SK-N-SH (cell line): ENCODE results near the gene ATG3. TPM values are rescaled to one million over a fixed set of nuclear protein-coding genes. Genes with fewer than 3 reads are reported as not detected.
"Not testable (repeated sequence)": the region's sequence is repeated elsewhere in the genome, so short reads cannot be mapped to it uniquely, and the experiment has no call there.

Experiments
- CTCF ChIA-PET: fragments of 300-600, 350-600 bp; formaldehyde crosslinking; extraction: SDS; loops from one replicate; lab custom pipeline; 2021; lab: Yijun Ruan, JAX
- POLR2A ChIA-PET: fragments of 350-600 bp; sonication (Branson Sonifier 250); formaldehyde crosslinking; extraction: SDS; loops from one replicate; lab custom pipeline; 2020; ENCODE audit warnings: antibody characterized with exemption, inconsistent platforms; lab: Yijun Ruan, JAX
- DNase-seq: peaks from one replicate; pipeline ENCODE4 v3.0.0; 2012
- H2AFZ ChIP-seq: fragments of 200-600 bp; sonication (generic); 2 replicates; pipeline ENCODE4 v1.8.1; 2016; ENCODE audit warnings: antibody characterized with exemption, mild to moderate bottlenecking, low read depth
- H3F3A ChIP-seq: fragments of 200-600 bp; sonication (generic); replicated peaks from 2 replicates; pipeline ENCODE3; 2016; ENCODE audit warnings: antibody characterized with exemption, mild to moderate bottlenecking; ENCODE audit not compliant: insufficient read depth
- H3K27ac ChIP-seq, 2 experiments: fragments of 200-500 bp in 1 of 2; fragments of 200-600 bp in 1 of 2; sonication (Bioruptor generic) in 1 of 2; sonication (generic), shearing (Covaris generic) in 1 of 2; 2 replicates each; pipeline versions ENCODE4 v1.5.1 to v1.6.1; 2014 to 2016; ENCODE audit warnings: low read depth in 2 of 2, inconsistent platforms in 1 of 2, low read length in 1 of 2, mild to moderate bottlenecking in 1 of 2, mixed read lengths in 1 of 2
- H3K27me3 ChIP-seq: fragments of 200-600 bp; sonication (generic), shearing (Covaris generic); 2 replicates; pipeline ENCODE4 v1.6.1; 2016; ENCODE audit warnings: mixed run types; ENCODE audit not compliant: insufficient read depth
- H3K36me3 ChIP-seq, 2 experiments: fragments of 200-500 bp in 1 of 2; fragments of 200-600 bp in 1 of 2; sonication (Bioruptor generic) in 1 of 2; sonication (generic) in 1 of 2; replicated peaks in 1 of 2; 2 replicates each; pipeline versions ENCODE3 to v1.5.1; 2014 to 2016; ENCODE audit warnings: low read length in 1 of 2, mild to moderate bottlenecking in 1 of 2; ENCODE audit not compliant: insufficient read depth in 2 of 2, control insufficient read depth in 1 of 2
- H3K4me1 ChIP-seq, 2 experiments: fragments of 200-500 bp in 1 of 2; fragments of 200-600 bp in 1 of 2; sonication (Bioruptor generic) in 1 of 2; sonication (generic), shearing (Covaris generic) in 1 of 2; 2 replicates each; pipeline versions ENCODE4 v1.5.1 to v1.6.1; 2014 to 2016; ENCODE audit warnings: low read depth in 1 of 2, low read length in 1 of 2, mixed run types in 1 of 2; ENCODE audit not compliant: insufficient read depth in 2 of 2, control insufficient read depth in 1 of 2
- H3K4me2 ChIP-seq: fragments of 200-600 bp; sonication (generic), shearing (Covaris generic); 2 replicates; pipeline ENCODE4 v1.6.1; 2017; ENCODE audit warnings: mixed run types
- H3K4me3 ChIP-seq, 2 experiments: fragments of 200-500 bp in 1 of 2; fragments of 200-600 bp in 1 of 2; sonication (Bioruptor generic) in 1 of 2; sonication (generic), shearing (Covaris generic) in 1 of 2; 2 replicates each; pipeline versions ENCODE4 v1.5.1 to v1.8.1; 2014 to 2016; ENCODE audit warnings: low read depth in 2 of 2, inconsistent platforms in 1 of 2, low read length in 1 of 2, mild to moderate bottlenecking in 1 of 2, mixed read lengths in 1 of 2, moderate library complexity in 1 of 2
- H3K79me2 ChIP-seq: fragments of 200-600 bp; sonication (generic); 2 replicates; pipeline ENCODE4 v1.8.1; 2017; ENCODE audit warnings: mild to moderate bottlenecking; ENCODE audit not compliant: insufficient read depth
- H3K9ac ChIP-seq: fragments of 200-600 bp; sonication (generic); 2 replicates; pipeline ENCODE4 v1.6.1; 2017; ENCODE audit warnings: mixed run types
- H3K9me2 ChIP-seq: fragments of 200-600 bp; sonication (generic); 2 replicates; pipeline ENCODE4 v1.6.1; 2017; ENCODE audit warnings: mixed run types
- H3K9me3 ChIP-seq: fragments of 200-600 bp; sonication (generic); 2 replicates; pipeline ENCODE4 v1.6.1; 2017; ENCODE audit warnings: mixed run types, mild to moderate bottlenecking, moderate library complexity
- H4K20me1 ChIP-seq: fragments of 200-600 bp; sonication (generic); 2 replicates; pipeline ENCODE4 v1.6.1; 2017; ENCODE audit warnings: mild to moderate bottlenecking, mixed run types; ENCODE audit not compliant: insufficient read depth
- CTCF ChIP-seq: fragments of 200-600 bp; sonication (generic); IDR thresholded peaks from 2 replicates; pipeline ENCODE4 v1.6.1; 2017; ENCODE audit warnings: antibody characterized with exemption, mild to moderate bottlenecking, moderate library complexity
- ELF1 ChIP-seq: IDR thresholded peaks from 2 replicates; pipeline ENCODE4 v1.4.0; 2012
- EZH2phosphoT487 ChIP-seq: fragments of 200-600 bp; sonication (generic); IDR thresholded peaks from 2 replicates; pipeline ENCODE4 v1.6.1; 2017; ENCODE audit warnings: low read depth, mixed run types, mild to moderate bottlenecking, antibody characterized with exemption, moderate library complexity, borderline replicate concordance
- GATA2 ChIP-seq: sonication (generic); formaldehyde crosslinking; IDR thresholded peaks from 2 replicates; pipeline ENCODE4 v1.5.0; 2020; ENCODE audit warnings: mild to moderate bottlenecking, missing genetic modification reagents
- MEF2A ChIP-seq: IDR thresholded peaks from 2 replicates; pipeline ENCODE4 v1.4.0; 2012; ENCODE audit warnings: low read depth, borderline replicate concordance
- PBX3 ChIP-seq: IDR thresholded peaks from 2 replicates; pipeline ENCODE4; 2012
- RAD21 ChIP-seq: IDR thresholded peaks from 2 replicates; pipeline ENCODE4 v1.6.1; 2012; ENCODE audit warnings: mild to moderate bottlenecking, low read length
- SMC3 ChIP-seq: IDR thresholded peaks from 2 replicates; pipeline ENCODE4 v1.6.1; 2012; ENCODE audit warnings: low read depth, low read length, improper control_type of control experiment
- TAF1 ChIP-seq: IDR thresholded peaks from 2 replicates; pipeline ENCODE4 v1.6.1; 2012; ENCODE audit warnings: low read depth, mild to moderate bottlenecking, low read length, moderate library complexity, borderline replicate concordance
- WGBS: methylation state at CpG from one replicate; pipeline ENCODE4 v1.1.6; 2017; ENCODE audit warnings: low lambda C conversion rate; 5-methylcytosine and 5-hydroxymethylcytosine counted together
- polyA plus RNA-seq, 3 experiments: library from polyadenylated mRNA; depleted of rRNA; stranded (reverse); fragments of >200 nt; gene quantifications; 2 replicates each; pipeline ENCODE4 v1.2.3, GENCODE V29; 2012

ATG3 gene
- polyA plus RNA-seq, 1 of the 3 experiments (the other 2 are of a cell fraction): 38.8 TPM

GRCh38 chr3:112519424-112520001 lies 42.2 kb downstream of the ATG3 start:
- peak; percentile 40 for DNase-seq
- no peak for TF ChIP-seq EZH2phosphoT487
- TF ChIP-seq PBX3: no peak
- no peak for TF ChIP-seq MEF2A
- TF ChIP-seq SMC3: peak; percentile 91
- peak; percentile 84 for TF ChIP-seq RAD21
- no peak for TF ChIP-seq TAF1
- TF ChIP-seq CTCF: peak; percentile 83
- TF ChIP-seq GATA2: no peak
- TF ChIP-seq ELF1: no peak
- Histone ChIP-seq H3K9me3 (no peaks in the 10 kb centered on the region), H3K4me2 (no peak overlapping the region), H3K9me2 (no peaks in the 10 kb centered on the region), H3K4me3 (no peak overlapping the region), H3K27me3 (no peaks in the 10 kb centered on the region), H3K27ac (no peak overlapping the region), H3K4me1 (no peaks in the 10 kb centered on the region), H3F3A (peaks cover 3% of the 10 kb centered on the region), H4K20me1 (no peaks in the 10 kb centered on the region), H2AFZ (no peak overlapping the region), H3K36me3 (no peaks in the 10 kb centered on the region), H3K9ac (no peak overlapping the region), H3K79me2 (no peaks in the 10 kb centered on the region)
- POLR2A ChIA-PET: no interaction called here
- 97% methylated on average over 2 of the region's 2 CpGs for WGBS
- CTCF ChIA-PET: interaction anchor here (0.7 to 7.3 kb wide), 24 partner anchors 12 to 424 kb away, joined by 3 to 89 read pairs (median 5); partner anchors contain the start of genes CD200, GCSAM and SLC9C1

- H3K9ac ChIP-seq, H3K27me3 ChIP-seq, H3K4me1 ChIP-seq, DNase-seq, H3K36me3 ChIP-seq, H3K79me2 ChIP-seq, H3F3A ChIP-seq, H3K4me2 ChIP-seq, H4K20me1 ChIP-seq, H3K9me3 ChIP-seq, H3K27ac ChIP-seq, POLR2A ChIA-PET, H3K9me2 ChIP-seq, H3K4me3 ChIP-seq, H2AFZ ChIP-seq: not testable (repeated sequence)
- WGBS: 56% methylated on average over 3 of the region's 3 CpGs
- CTCF ChIA-PET: interaction anchor here (0.8 to 7.3 kb wide), 11 partner anchors 11 to 407 kb away, joined by 3 to 89 read pairs (median 3); partner anchors contain the start of genes CD200 and SLC9C1
Measured at GRCh38 chr3:112518970-112519369, 42.8 kb downstream of the ATG3 start.
